Effector CD4-positive, alpha-beta T cell (primary cell): Measurements from ENCODE around the gene ELOVL6.
"Not testable (repeated sequence)": the region's sequence is repeated elsewhere in the genome, so short reads cannot be mapped to it uniquely, and the experiment has no call there.

ENCODE experiments used
- DNase-seq: peaks from one replicate; pipeline ENCODE4 v3.0.0-alpha.2; 2020

The ELOVL6 gene

GRCh38 chr4:110196206-110196870 lies 2.1 kb downstream of the ELOVL6 start:
- peak; percentile 18 for DNase-seq

GRCh38 chr4:110195561-110196205 lies 2.7 kb downstream of the ELOVL6 start:
- no peak for DNase-seq

- peak; percentile 65 for DNase-seq
These were observed 4.3 kb downstream of the ELOVL6 start for GRCh38 chr4:110193822-110194761.

- DNase-seq, result not testable (repeated sequence)
These were observed 5.1 kb downstream of the ELOVL6 start for GRCh38 chr4:110193287-110193686.

GRCh38 chr4:110190249-110190648 lies 8.2 kb downstream of the ELOVL6 start:
- no peak for DNase-seq

GRCh38 chr4:110188113-110188512 lies 10.3 kb downstream of the ELOVL6 start:
- no peak for DNase-seq

GRCh38 chr4:110184791-110185155 lies 13.6 kb downstream of the ELOVL6 start:
- DNase-seq, result no peak

- DNase-seq, result no peak
These were observed 14.2 kb downstream of the ELOVL6 start for GRCh38 chr4:110184140-110184790.

- no peak for DNase-seq
These were observed 14.8 kb downstream of the ELOVL6 start for GRCh38 chr4:110183643-110184042.

- DNase-seq, result no peak
These were observed 15.4 kb downstream of the ELOVL6 start for GRCh38 chr4:110183058-110183457.

- no peak for DNase-seq
These were observed 16.5 kb downstream of the ELOVL6 start for GRCh38 chr4:110181890-110182289.

- no peak for DNase-seq
These were observed 22.8 kb downstream of the ELOVL6 start for GRCh38 chr4:110175634-110176033.

GRCh38 chr4:110172972-110173371 lies 25.4 kb downstream of the ELOVL6 start:
- no peak for DNase-seq

- DNase-seq, result no peak
These were observed 26.4 kb downstream of the ELOVL6 start for GRCh38 chr4:110171971-110172370.

GRCh38 chr4:110170861-110171260 lies 27.6 kb downstream of the ELOVL6 start:
- DNase-seq, result no peak

- peak; percentile 27 for DNase-seq
These were observed 32.8 kb downstream of the ELOVL6 start for GRCh38 chr4:110165382-110166286.

GRCh38 chr4:110164856-110165255 lies 33.6 kb downstream of the ELOVL6 start:
- DNase-seq, result no peak

- DNase-seq, result no peak
These were observed 34.2 kb downstream of the ELOVL6 start for GRCh38 chr4:110164251-110164650.

- DNase-seq, result no peak
These were observed 34.9 kb downstream of the ELOVL6 start for GRCh38 chr4:110163327-110164069.

- DNase-seq, result no peak
These were observed 37.8 kb downstream of the ELOVL6 start for GRCh38 chr4:110160618-110161017.

- no peak for DNase-seq
These were observed 38.9 kb downstream of the ELOVL6 start for GRCh38 chr4:110159541-110159940.
